ENCODE results near the gene PREX1. TPM values are rescaled to one million over a fixed set of nuclear protein-coding genes. Genes with fewer than 3 reads are reported as not detected.

The PREX1 gene
- total RNA-seq, 1 donor from 2014 or later, result 36.1 TPM

DNA sequence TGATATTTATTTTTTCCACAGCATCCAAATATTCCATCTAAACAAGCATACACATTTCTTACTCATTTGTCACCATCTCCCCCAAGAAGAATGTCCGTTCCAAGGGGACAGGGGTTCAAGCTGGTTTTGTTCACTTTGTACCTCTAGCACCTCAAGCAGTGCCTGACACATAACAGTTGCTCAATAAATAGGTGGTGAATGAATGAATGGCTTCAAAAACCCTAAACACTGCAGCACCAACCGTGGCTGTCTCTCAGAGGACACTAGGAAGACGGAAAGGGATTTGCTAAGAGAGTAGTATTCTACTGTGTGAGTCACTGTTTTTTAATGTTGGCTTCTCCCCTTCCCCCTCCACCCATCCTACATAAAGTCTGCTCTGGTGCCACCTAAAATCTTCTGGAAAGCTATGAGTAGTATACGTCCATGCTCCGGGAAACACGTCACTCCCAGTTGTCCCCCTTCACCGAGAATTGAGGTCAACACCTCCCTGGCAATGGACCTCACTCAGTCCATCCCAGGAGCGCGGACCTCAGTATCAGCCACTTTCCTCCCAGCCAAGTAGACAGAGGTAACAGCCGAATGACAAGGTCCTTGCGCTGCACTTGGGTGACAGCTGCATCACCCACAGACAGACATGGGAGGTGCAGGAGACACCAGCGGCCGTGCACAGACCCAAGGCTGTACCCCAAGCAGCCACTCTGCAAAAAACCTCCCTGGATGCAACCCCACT lies 107.4 kb downstream of the PREX1 start:
- DNase-seq (ENCODE audit: low read depth in 2 of 2), result peak in 1 of 2 donors; percentile 19

DNA sequence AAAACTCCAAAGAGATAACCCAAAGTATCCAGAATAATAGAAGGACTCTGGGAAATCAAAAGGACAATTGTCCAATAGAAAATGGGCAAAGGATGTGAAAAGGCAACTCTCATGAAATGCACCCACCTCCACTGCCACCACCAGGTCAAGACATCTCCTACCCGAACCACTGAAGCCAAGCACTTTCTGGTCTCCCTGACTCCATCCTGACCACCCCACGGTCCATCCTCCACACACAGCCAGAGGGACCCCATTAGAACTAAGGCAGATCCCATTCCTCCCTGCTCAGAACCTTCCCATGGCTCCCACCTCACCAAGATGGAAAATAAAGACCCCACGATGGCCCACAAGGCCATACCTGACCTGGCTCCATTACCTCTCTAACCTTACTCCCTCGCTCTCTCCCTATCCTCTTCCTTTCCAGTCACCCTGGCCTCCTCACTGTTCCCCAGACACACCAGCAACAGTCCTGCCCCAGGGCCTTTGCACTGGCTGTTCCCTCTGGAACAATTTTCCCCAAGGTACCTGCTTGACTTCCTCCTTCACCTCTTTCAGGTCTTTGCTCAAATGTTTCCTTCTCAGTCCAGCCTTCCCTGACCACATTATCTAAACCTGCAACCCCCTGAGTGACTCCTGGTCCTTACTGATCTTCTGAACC lies 108.1 kb downstream of the PREX1 start:
- no peak for DNase-seq (ENCODE audit: low read depth in 2 of 2)

DNA sequence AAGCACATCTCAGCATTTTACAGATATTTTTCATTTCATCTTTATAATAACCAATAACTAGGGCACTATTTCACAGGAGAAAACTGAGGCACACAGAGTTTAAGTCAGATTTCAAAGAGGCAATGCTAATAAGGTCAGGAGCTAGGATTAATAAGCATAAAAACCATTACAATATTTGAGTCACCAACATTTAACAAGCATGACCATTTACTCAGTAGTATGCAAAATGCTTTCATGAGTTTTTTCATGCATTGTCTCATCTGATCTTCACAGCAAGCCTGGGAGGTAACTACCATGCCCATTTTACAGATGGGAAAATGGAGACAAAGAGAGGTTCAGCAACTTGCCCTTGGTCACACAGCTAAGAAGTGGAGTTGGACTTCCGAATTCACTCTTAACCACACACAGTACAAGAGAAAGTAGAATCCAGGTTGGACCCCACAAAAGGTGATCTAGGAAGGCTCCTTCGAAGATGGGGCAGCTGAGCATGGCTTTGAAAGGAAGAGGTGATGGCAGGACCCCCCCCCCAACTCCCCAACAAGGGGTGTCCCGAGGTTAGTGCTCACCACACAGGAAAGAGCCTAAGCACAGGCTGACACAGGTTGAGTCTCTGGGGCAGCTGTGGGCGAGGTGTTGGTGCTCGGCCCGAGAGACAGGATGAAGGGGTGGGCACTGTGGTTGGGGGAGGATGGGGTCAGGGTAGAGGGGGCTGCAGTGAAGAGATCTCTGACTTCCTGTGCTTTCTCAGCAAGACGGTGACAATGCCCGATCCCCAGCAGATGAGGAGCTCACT lies 108.8 kb downstream of the PREX1 start:
- no peak for DNase-seq (ENCODE audit: low read depth in 2 of 2)

DNA sequence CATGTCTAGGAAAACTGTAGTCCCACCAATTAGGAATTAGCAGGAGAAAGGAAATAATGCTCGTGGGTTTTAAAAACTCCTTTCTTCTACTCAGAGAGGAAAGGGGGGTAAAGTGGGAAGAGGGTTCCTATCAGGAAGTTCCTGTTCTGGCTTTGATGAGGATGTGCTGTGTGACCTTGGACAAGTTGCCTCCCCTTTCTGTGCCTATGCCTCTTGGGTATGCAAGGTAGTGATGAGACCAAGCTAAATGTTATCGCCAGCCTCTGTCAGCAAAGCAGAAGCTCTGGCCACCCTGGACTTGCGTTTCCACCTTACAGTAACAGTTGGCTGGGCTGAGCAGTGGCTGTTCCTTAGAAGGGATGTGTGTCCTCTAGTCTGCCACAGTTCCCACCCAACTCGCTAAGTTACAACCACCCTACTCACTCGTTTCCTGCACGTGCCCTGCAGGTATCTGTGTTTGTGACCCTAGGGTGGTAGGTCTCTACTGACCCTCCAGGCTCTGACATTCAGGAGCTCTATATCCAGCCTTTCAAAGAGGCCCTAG lies 110.0 kb downstream of the PREX1 start:
- no peak for DNase-seq (ENCODE audit: low read depth in 2 of 2)

DNA sequence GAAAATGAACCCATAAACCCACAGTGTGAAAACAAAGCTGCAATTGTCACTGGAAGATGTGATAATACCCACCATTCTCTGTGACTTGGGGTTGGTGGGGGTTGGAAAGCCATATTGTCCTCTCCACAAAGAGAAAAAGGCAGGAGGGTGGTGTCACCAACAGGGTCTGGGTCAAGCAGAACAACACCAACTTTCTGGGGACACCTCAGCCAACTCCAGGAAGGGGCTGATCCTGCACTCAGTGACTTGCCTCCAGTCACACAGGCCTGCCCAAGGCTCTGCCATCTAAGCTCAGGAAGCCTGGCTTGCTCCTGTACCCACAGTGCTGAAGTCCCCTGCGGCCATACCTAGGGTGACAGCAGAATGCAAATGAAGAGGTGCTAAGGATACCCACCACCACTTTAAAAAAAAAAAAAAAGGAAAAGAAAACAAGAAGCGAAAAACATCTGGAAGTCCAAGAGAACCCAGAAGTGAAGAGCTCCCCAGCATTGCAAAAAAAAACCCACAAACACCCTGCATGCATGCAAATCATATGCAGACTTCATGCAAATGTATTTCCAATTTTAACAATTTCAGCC lies 110.6 kb downstream of the PREX1 start:
- no peak for DNase-seq (ENCODE audit: low read depth in 2 of 2)

DNA sequence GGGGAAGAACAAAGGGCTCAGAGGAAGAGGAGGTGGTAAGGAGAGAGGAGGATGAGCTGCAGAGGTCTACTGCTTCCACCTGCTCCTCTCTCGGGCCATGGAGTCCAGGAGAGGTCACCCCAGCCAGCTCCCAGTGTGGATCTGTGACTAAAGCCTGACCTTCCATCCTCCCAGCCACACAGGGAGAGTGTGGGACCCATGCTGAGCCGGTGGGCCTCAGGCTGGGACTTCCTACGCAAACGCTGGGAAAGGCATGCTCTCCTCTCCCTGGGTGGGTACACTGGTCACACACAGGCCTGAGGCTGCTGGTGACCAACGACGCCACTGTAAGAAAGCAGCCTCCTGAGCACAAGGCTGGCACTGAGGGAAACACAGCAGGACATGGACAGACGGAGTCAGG lies 111.3 kb downstream of the PREX1 start:
- DNase-seq (ENCODE audit: low read depth in 2 of 2), result no peak

DNA sequence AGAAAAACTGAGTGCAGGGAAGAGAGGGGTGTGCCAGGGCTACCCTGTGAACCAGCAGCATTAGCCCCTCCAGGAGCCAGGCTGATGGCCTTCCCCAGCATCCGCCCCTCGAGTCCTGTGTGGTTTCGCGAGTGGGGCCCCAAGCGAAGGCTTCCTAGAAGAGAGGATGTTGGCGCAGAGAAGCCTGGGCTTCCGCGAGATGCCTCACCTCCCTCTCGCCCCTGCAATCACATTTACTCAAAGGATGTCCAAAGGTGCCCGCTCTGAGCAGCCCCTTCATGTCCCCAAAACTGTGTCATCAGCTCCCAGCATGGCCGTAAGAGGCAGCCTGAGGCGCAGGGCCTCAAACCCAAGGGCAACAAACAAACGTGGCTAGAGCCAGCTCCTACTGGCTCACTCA lies 111.7 kb downstream of the PREX1 start:
- DNase-seq (ENCODE audit: low read depth in 2 of 2), result no peak

DNA sequence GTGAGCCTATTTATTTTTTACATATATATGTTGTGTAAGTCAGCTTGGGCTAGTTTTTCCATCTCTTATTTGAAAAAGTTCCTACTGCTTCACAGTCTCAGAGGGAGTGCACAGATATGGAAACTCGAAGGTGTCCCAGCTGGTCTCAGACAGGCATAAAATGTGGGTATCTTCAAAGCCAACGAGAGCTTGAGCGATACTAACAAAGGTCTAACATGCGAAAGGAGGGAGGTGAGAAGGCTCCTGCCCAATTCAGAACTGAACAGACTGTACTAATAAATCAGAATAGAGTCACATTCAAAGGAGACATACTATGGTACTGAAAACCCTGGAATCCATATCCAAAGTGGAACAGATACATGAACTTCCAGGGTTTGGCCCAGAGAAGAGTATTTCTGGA lies 113.0 kb downstream of the PREX1 start:
- no peak for DNase-seq (ENCODE audit: low read depth in 2 of 2)

DNA sequence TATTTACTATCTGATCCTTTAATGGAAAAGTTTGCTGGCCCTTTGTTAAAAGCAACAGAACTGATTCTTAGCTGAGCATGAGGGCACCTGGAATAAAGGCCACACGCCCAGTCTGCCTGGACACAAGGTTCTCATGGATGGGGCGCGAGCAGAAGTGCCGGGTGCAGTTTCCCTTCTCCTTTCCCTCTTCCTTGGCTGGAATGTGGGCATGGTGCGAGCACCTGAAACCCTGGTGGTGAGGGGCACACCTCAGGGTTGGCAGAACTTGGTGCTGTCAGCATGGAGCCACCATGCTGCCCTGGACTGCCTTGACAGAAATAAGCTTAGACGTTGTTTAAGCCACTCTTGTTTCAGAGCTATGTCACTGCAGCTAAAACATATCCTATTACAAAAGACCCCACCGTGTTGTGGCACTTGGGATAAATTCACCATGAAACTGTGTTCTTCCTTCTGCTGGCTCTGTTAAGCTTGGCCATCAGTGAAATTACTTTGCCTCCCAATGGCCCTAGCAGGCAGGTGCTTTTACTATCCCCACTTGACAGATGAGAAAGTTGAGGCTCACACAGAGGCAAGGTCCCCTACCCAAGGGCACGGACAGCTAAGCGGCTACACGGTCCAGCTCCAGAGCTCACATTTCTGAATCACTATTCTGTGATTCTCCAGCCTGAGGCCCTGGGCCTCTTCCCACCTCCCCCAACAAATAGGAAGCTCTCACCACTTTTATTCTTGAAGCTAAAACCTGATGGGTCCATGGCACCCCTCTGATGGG lies 115.9 kb downstream of the PREX1 start:
- no peak for DNase-seq (ENCODE audit: low read depth in 2 of 2)

DNA sequence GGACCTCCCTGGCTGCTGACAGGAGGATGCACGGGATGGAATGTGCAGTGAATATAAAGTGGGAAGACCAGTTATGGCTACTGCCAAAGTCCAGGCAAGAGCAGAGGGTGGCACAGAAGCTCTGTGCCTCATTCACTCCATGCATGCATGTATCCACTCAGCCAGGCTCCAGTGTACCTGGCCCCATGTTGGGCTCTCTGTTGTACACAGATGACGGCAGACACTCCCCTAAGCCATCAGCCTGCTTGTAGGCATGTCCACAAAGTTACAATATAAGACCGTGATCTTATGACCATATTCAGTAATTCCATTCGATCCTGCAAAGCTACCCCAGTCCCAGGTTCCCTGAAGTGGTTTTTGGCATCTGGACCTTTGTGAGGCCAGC lies 116.8 kb downstream of the PREX1 start:
- no peak for DNase-seq (ENCODE audit: low read depth in 2 of 2)

DNA sequence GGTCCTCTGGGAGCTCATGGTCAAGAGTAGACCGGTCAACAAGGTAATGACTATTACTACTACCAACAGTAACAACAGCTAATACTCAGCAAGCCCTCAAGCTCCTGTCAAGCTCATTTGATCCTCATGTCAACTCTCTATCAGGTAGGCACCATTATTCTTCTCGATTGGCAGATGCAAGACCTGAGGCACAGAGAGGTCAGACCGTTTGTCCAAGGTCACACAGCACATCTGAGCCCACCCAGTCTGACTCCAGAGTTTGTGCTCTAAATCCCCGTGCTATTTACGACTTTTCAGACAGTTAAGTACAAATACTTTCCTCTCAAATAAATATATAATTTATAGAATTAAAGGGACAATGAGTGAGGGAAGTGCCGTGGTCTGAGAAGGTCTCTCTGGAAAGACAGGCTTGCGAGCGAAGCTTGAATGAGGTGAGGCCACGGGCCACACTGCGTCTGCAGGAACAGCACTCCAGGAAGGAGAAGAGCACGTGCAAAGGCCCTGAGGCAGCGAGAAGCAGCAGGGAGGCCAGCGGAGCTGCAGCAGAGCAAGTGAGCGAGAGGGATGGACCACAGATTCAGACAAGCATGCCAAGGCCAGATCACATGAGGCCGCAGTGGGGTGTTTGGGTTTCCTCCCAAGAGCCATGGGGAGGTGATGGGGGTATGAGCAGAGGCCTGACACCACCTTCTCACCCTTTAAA lies 117.3 kb downstream of the PREX1 start:
- no peak for DNase-seq (ENCODE audit: low read depth in 2 of 2)

DNA sequence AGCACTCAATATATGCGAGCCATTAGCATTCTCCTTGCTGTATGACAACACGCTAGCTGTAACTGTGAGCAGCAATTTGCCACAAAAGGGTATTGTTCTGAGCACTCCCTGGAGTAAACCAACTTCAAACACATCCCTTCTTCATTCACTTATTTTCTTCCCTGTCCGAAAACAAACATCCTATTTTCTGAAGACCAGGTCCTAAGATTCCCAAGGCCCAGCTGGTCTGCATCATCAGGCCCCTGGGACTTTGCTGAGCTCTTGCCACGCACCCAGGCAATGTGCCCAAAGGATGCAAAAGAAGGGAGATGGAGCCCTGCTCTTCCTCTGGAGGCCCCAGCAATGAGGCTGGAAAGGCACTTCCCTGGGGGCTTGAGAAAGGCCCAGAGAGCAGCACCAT lies 118.1 kb downstream of the PREX1 start:
- DNase-seq (ENCODE audit: low read depth in 2 of 2), result no peak

DNA sequence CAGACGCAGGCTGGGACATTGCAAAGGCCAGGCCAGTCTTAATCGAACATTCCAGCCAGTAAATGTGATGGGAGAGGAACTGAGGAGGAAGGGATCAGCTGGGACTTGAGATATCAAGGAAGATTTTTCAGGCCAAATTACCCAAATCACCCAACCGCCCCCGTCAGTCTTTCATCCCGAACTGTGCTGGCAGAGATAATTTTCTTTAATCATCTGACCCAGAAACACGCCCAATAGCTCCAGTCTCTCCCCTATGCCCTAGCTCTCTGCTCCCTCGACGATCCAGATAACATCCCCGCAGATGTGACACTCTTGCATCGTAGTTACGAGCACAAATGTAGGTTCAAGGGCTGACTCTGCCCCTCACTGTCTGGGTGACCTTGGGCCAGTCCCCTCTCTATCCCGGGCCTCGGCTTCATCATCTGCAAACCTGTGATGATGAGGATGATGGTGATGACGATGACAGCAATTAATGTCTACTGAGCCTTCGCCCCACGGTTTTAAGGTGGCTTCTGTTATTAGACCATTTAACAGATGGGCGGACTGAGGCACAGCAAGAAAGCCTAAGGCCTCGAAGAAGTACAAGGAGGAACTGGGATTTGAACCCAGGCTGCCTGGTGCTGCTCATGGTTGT lies 118.6 kb downstream of the PREX1 start:
- DNase-seq (ENCODE audit: low read depth in 2 of 2), result no peak

DNA sequence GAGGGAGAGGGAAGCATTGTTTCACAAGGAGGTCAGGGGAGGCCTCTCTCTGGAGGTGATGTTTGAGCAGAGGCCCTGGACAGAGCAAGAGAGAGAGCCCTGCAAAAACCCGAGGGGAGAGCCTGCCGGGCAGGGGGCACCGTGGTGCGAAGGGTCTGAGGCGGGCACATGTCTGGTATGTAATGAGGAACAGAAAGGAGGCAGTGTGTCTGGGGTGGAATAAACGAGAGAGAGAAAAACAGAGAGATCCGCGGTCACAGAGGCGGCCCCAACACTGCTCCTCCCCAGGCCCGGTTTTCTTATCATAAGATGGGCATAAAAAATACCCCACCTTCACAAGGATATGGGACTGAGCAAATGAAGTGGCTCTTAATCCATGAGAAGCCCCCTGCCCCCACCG lies 119.2 kb downstream of the PREX1 start:
- no peak for DNase-seq (ENCODE audit: low read depth in 2 of 2)

DNA sequence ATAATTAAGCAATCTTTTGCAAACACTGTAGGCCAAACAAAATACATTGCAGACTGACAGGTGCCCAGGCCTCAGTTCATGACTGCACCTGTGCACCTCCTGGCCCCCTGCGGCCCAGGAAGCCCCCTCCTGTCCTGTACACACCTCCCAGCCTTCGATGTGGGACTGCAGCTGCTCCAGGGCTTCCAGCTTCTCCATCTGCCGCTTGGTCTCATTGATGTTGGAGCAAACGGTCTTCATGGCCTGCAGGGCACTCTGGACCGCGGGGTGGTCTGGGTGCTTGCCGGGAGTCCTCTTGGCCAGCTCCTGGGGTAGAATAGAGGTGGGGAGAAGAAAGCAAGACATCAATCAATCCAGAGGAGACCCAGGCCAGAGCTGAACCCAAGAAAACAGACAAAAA lies 119.7 kb downstream of the PREX1 start:
- DNase-seq (ENCODE audit: low read depth in 2 of 2), result no peak

DNA sequence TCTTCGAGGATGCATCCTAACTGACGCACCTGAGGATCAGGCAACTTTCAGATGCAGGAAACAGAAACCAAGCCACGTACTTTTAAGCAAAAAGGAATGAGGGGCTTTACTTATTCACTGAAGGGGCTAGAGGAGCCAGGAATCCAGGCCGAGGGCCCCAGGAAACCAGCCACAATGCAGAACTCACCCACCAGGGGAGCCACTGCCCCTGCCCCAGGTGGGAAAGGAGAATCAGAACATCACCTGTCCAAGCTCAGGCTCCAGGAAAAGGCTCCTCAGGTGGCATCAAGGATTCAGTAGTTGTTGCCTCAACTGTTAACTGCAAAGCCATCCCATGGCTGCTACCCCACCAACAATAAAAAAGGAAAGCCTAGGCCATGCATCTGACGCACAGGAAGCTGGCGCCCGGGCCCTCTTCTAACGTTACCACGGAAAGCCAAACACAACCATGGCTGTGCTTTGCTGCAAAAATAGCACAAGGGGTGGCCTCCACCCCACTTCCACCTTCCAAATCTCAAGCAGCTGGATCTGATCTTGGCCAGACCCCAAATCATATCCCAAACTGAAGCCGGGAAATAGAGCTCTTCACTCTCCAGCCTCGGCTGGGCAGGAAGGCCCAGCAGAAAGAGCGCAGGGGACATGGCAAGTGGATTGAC lies 121.0 kb downstream of the PREX1 start:
- DNase-seq (ENCODE audit: low read depth in 2 of 2), result no peak

DNA sequence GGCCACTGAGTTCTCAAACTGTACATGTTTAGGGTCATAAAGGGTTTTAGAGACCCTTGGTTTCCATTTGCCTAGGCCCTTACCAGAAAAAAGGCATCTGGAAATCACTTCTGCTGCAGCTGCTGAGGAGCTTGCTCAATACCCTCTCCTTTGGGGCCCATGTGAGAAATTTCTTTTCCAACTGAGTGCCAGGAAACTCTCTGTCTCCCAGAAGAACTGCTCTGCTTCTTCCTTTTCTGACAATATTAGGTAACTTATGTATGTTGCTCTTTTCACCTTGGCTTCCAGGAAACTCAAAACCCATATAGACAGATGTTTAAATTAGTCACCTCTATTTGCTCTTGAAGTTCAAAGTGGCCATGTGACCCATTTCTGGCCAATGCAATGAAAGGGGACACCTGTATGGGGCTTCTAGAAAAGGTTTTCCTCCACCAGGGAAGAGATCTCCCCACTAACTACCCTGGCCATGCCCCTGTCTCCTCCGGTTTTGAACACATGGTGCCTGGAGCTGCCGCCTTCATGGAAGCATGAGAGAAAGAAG lies 121.6 kb downstream of the PREX1 start:
- DNase-seq (ENCODE audit: low read depth in 2 of 2), result no peak

DNA sequence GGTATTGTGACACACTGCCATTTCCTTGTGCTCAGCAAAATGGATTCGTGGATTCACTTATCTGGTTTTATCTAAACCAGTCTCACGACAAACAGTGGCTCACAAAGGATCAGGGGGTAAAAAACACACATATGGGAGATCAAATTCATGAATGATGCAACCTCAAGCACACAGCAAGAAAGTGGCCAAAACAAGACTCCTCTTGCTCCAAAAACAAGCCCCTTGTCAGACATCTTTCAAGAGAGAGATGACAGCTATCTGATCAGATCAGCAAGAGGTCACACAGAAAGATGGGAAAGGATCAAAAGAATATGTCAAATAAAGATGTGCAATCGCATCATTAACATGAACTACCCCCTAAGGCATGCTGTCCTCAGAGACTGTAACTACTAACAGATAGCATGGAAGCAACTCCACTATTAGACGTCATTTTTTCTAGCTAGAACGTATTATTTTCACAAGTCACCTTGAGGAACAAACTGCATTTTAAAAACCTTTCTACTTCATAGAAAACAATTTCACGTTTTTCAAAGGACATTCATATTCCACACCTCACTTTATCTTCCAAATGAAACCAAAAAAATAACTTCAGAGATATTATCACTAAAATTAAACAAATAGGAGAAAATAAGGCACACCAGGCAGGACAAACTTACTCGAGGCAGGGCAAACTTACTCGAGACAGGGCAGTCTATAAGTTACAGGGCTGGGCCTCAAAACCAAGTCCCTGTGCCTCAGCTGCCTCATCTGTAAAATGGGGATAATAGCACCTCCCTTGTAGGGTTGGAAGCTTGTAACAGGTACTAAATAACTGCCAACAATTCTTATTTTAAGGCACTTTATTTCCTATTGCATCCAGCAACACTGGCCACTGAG lies 122.3 kb downstream of the PREX1 start:
- DNase-seq (ENCODE audit: low read depth in 2 of 2), result no peak
